H9 (cell line): ENCODE measurements around the gene NFXL1. TPM values are rescaled to one million over a fixed set of nuclear protein-coding genes. Genes with fewer than 3 reads are reported as not detected.

Source experiments
- DNase-seq: peaks from one replicate; pipeline ENCODE4 v3.0.0-alpha.2; 2017
- H2AFZ ChIP-seq: one replicate; pipeline ENCODE4 v1.6.1; 2013; ENCODE audit warnings: mild to moderate bottlenecking, low read length, control low read depth, moderate library complexity
- H2AK5ac ChIP-seq: 2 replicates; pipeline ENCODE4 v1.6.1; 2013; ENCODE audit warnings: low read length, control low read depth, mixed read lengths; ENCODE audit not compliant: insufficient read length
- H2BK120ac ChIP-seq: one replicate; pipeline ENCODE4 v1.6.1; 2013; ENCODE audit warnings: low read depth, mild to moderate bottlenecking, low read length, control low read depth, inconsistent platforms; ENCODE audit not compliant: poor library complexity, severe bottlenecking
- H2BK12ac ChIP-seq: 2 replicates; pipeline ENCODE4 v1.6.1; 2013; ENCODE audit warnings: low read length, control low read depth, mixed read lengths, low read depth; ENCODE audit not compliant: insufficient read length
- H2BK15ac ChIP-seq: 2 replicates; pipeline ENCODE4 v1.6.1; 2013; ENCODE audit warnings: low read depth, low read length, control low read depth
- H2BK20ac ChIP-seq: one replicate; pipeline ENCODE4 v1.6.1; 2013; ENCODE audit warnings: low read depth, mild to moderate bottlenecking, low read length, control low read depth, inconsistent platforms; ENCODE audit not compliant: poor library complexity, severe bottlenecking
- H2BK5ac ChIP-seq: 2 replicates; pipeline ENCODE4 v1.6.1; 2013; ENCODE audit warnings: low read length, control low read depth, mixed read lengths; ENCODE audit not compliant: insufficient read length
- H3K14ac ChIP-seq: 2 replicates; pipeline ENCODE4 v1.6.1; 2013; ENCODE audit warnings: low read length, control low read depth; ENCODE audit not compliant: insufficient read depth
- H3K18ac ChIP-seq: 2 replicates; pipeline ENCODE4 v1.6.1; 2013; ENCODE audit warnings: low read depth, mild to moderate bottlenecking, mixed read lengths, low read length, control low read depth; ENCODE audit not compliant: insufficient read length
- H3K23ac ChIP-seq: 2 replicates; pipeline ENCODE4 v1.6.1; 2013; ENCODE audit warnings: low read length, control low read depth, mixed read lengths, low read depth; ENCODE audit not compliant: insufficient read length
- H3K23me2 ChIP-seq: 2 replicates; pipeline ENCODE4 v1.6.1; 2013; ENCODE audit warnings: low read depth, mild to moderate bottlenecking, mixed read lengths, low read length, control low read depth; ENCODE audit not compliant: insufficient read length, poor library complexity, severe bottlenecking
- H3K27ac ChIP-seq: 2 replicates; pipeline ENCODE4 v1.5.1; 2013; ENCODE audit warnings: low read length, control low read depth, mixed read lengths, low read depth; ENCODE audit not compliant: insufficient read length
- H3K27me3 ChIP-seq: 2 replicates; pipeline ENCODE4 v1.6.1; 2013; ENCODE audit warnings: low read length, control low read depth, inconsistent platforms; ENCODE audit not compliant: insufficient read depth
- H3K4ac ChIP-seq: 2 replicates; pipeline ENCODE4 v1.6.1; 2013; ENCODE audit warnings: low read depth, mild to moderate bottlenecking, control low read depth, inconsistent platforms, low read length, moderate library complexity
- H3K4me1 ChIP-seq: 2 replicates; pipeline ENCODE4 v1.6.1; 2013; ENCODE audit warnings: low read length, control low read depth, inconsistent platforms; ENCODE audit not compliant: insufficient read depth
- H3K4me2 ChIP-seq: 2 replicates; pipeline ENCODE4 v1.6.1; 2013; ENCODE audit warnings: low read length, control low read depth, mixed read lengths; ENCODE audit not compliant: insufficient read length, insufficient read depth
- H3K56ac ChIP-seq: 2 replicates; pipeline ENCODE4 v1.6.1; 2013; ENCODE audit warnings: low read depth, mild to moderate bottlenecking, mixed read lengths, low read length, control low read depth; ENCODE audit not compliant: insufficient read length
- H3K79me1 ChIP-seq: 2 replicates; pipeline ENCODE4 v1.6.1; 2013; ENCODE audit warnings: low read depth, mild to moderate bottlenecking, moderate library complexity, low read length, control low read depth, inconsistent platforms; ENCODE audit not compliant: insufficient read depth, poor library complexity, severe bottlenecking
- H3K79me2 ChIP-seq: 2 replicates; pipeline ENCODE4 v1.6.1; 2013; ENCODE audit warnings: low read length, control low read depth, inconsistent platforms; ENCODE audit not compliant: insufficient read depth
- H3K9ac ChIP-seq: 2 replicates; pipeline ENCODE4 v1.6.1; 2013; ENCODE audit warnings: low read length, control low read depth, mixed read lengths; ENCODE audit not compliant: insufficient read length; ENCODE audit errors: extremely low read depth
- H3K9me3 ChIP-seq: one replicate; pipeline ENCODE4 v1.6.1; 2013; ENCODE audit warnings: low read depth, low read length, inconsistent platforms; ENCODE audit not compliant: control insufficient read depth
- H3T11ph ChIP-seq: one replicate; pipeline ENCODE4 v1.6.1; 2013; ENCODE audit warnings: mild to moderate bottlenecking, low read length, control low read depth, inconsistent platforms
- H4K20me1 ChIP-seq: one replicate; pipeline ENCODE4 v1.6.1; 2013; ENCODE audit not compliant: control insufficient read depth, insufficient read length, insufficient read depth
- H4K5ac ChIP-seq: 2 replicates; pipeline ENCODE4 v1.6.1; 2013; ENCODE audit warnings: low read depth, mild to moderate bottlenecking, mixed read lengths, low read length, control low read depth; ENCODE audit not compliant: insufficient read length
- H4K8ac ChIP-seq: replicated peaks from 2 replicates; pipeline ENCODE4 v1.6.1; 2013; ENCODE audit warnings: low read length, control low read depth, mixed read lengths, low read depth; ENCODE audit not compliant: insufficient read length
- H4K91ac ChIP-seq: 2 replicates; pipeline ENCODE4 v1.6.1; 2013; ENCODE audit warnings: low read depth, mild to moderate bottlenecking, moderate library complexity, mixed read lengths, low read length, control low read depth; ENCODE audit not compliant: insufficient read length
- H3K27ac Mint-ChIP-seq, 3 experiments: 2 replicates in 2 of 3; 3 replicates in 1 of 3; pipeline ENCODE4 v1.8.0; 2020 to 2021; ENCODE audit warnings: mixed read lengths in 3 of 3, mild to moderate bottlenecking in 1 of 3, moderate library complexity in 1 of 3
- H3K27me3 Mint-ChIP-seq: 2 replicates; pipeline ENCODE4 v1.8.0; 2021; ENCODE audit warnings: low read depth, mild to moderate bottlenecking, moderate library complexity, mixed read lengths
- H3K36me3 Mint-ChIP-seq, 3 experiments: 2 replicates in 2 of 3; 3 replicates in 1 of 3; pipeline ENCODE4 v1.8.0; 2020 to 2021; ENCODE audit warnings: low read depth in 3 of 3, mixed read lengths in 3 of 3; ENCODE audit not compliant: insufficient read depth in 1 of 3
- H3K4me1 Mint-ChIP-seq, 2 experiments: 2 replicates each; pipeline ENCODE4 v1.8.0; 2020; ENCODE audit warnings: mixed read lengths in 2 of 2
- H3K4me3 Mint-ChIP-seq, 2 experiments: 2 replicates in 1 of 2; 3 replicates in 1 of 2; pipeline ENCODE4 v1.8.0; 2020 to 2021; ENCODE audit warnings: mild to moderate bottlenecking in 2 of 2, mixed read lengths in 2 of 2, moderate library complexity in 1 of 2
- H3K9me3 Mint-ChIP-seq, 2 experiments: 2 replicates in 1 of 2; 3 replicates in 1 of 2; pipeline ENCODE4 v1.8.0; 2020; ENCODE audit warnings: mild to moderate bottlenecking in 2 of 2, mixed read lengths in 2 of 2, moderate library complexity in 1 of 2
- WGBS: extraction: QIAGEN DNeasy Blood & Tissue Kit; methylation state at CpG from one replicate; pipeline ENCODE4 v1.1.7; 2013; ENCODE audit warnings: missing lambda C conversion rate, low lambda C conversion rate, mixed read lengths; ENCODE audit not compliant: insufficient read length; ENCODE audit errors: extremely low coverage; 5-methylcytosine and 5-hydroxymethylcytosine counted together
- total RNA-seq: library from RNA; stranded (reverse); gene quantifications from 2 replicates; pipeline ENCODE4 v1.2.1, GENCODE V29; 2021
- TF ChIP-seq, protein P1 (sequence below): fragments of 200-600 bp; sonication (generic); conservative IDR thresholded peaks from 3 replicates; pipeline ENCODE4 v1.8.0; 2021; ENCODE audit warnings: antibody characterized with exemption, mild to moderate bottlenecking

The NFXL1 gene
- total RNA-seq, 1 experiment from 2014 or later: 33.8 TPM

DNA sequence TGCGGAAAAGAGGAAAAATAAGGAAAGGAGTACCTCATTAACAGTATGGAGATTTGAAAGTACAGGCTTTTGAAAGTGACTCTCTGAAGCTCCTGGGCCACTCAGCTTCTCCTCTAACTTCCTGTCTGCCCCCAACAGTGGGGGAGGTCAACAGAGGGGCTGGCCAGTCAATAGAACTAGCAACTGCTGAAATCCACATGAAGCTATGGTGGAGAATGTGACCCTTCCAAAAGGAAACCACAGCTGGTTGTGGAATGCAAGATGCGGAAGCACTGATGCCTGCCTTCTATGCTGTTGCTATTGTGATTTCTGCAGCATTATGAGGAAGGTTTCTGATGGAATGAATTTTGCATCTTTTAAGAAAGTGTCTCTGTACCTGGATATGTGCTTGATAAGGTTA lies 78.9 kb downstream of the NFXL1 start:
- WGBS: no CpG with 5 or more reads among the region's 2 CpGs
- Mint-ChIP-seq H3K27me3 (peaks cover 13% of the 10 kb centered on the region), H3K4me1 (peaks cover 21 to 24% of the 10 kb centered on the region in 2 experiments), H3K9me3 (peaks cover 10 to 13% of the 10 kb centered on the region in 2 experiments), H3K27ac (no peak overlapping the region), H3K4me3 (no peak overlapping the region), H3K36me3 (peaks cover 0 to 14% (median 0%) of the 10 kb centered on the region in 3 experiments; a peak in 4 of 7 replicates)
- H2AFZ ChIP-seq: no peak overlapping the region
- no peaks in the 10 kb centered on the region for H3K79me1 ChIP-seq
- H4K20me1 ChIP-seq: no peaks in the 10 kb centered on the region
- no peaks in the 10 kb centered on the region for H3K27me3 ChIP-seq
- peak; percentile 44 for DNase-seq
- no peak overlapping the region for H2BK120ac ChIP-seq
- H3K4ac ChIP-seq: no peak overlapping the region
- no peak overlapping the region for H4K5ac ChIP-seq
- H2AK5ac ChIP-seq: no peak overlapping the region
- no peak overlapping the region for H3K27ac ChIP-seq
- no peak overlapping the region for H2BK5ac ChIP-seq
- no peak overlapping the region for H2BK20ac ChIP-seq
- peaks cover 18% of the 10 kb centered on the region for H3K23me2 ChIP-seq
- TF ChIP-seq, protein P1, sequence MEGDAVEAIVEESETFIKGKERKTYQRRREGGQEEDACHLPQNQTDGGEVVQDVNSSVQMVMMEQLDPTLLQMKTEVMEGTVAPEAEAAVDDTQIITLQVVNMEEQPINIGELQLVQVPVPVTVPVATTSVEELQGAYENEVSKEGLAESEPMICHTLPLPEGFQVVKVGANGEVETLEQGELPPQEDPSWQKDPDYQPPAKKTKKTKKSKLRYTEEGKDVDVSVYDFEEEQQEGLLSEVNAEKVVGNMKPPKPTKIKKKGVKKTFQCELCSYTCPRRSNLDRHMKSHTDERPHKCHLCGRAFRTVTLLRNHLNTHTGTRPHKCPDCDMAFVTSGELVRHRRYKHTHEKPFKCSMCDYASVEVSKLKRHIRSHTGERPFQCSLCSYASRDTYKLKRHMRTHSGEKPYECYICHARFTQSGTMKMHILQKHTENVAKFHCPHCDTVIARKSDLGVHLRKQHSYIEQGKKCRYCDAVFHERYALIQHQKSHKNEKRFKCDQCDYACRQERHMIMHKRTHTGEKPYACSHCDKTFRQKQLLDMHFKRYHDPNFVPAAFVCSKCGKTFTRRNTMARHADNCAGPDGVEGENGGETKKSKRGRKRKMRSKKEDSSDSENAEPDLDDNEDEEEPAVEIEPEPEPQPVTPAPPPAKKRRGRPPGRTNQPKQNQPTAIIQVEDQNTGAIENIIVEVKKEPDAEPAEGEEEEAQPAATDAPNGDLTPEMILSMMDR: no peak
- no peak overlapping the region for H3K18ac ChIP-seq
- no peak overlapping the region for H2BK12ac ChIP-seq
- H2BK15ac ChIP-seq: no peak overlapping the region
- H3K4me2 ChIP-seq: no peak overlapping the region
- H3K9ac ChIP-seq: no peak overlapping the region
- no peak overlapping the region for H3K23ac ChIP-seq
- H4K8ac ChIP-seq: no peak overlapping the region
- no peaks in the 10 kb centered on the region for H3K9me3 ChIP-seq
- no peak overlapping the region for H3K14ac ChIP-seq
- no peak overlapping the region for H4K91ac ChIP-seq
- no peaks in the 10 kb centered on the region for H3K79me2 ChIP-seq
- H3K56ac ChIP-seq: no peak overlapping the region
- H3T11ph ChIP-seq: no peak overlapping the region
- H3K4me1 ChIP-seq: peaks cover 6% of the 10 kb centered on the region; the same call in 1 of the 2 replicates
